Spleen (tissue), 7 donors: ENCODE results near the gene PHF3.

Experiments used
- CTCF ChIP-seq, 11 experiments: fragments of 200-600 bp in 7 of 11; fragments of 450-650 bp in 4 of 11; sonication (generic) in 4 of 11; IDR thresholded peaks in 8 of 11; conservative IDR thresholded peaks in 3 of 11; 1 replicate in 7 of 11; 2 replicates in 4 of 11; pipeline versions ENCODE4 v1.4.0 to v1.8.0; 2016 to 2021; ENCODE audit warnings: antibody characterized with exemption in 11 of 11, inconsistent platforms in 4 of 11, mild to moderate bottlenecking in 1 of 11
- POLR2A ChIP-seq, 3 donors: fragments of 450-650 bp; IDR thresholded peaks; one replicate each; pipeline ENCODE4 v1.5.1; 2017; ENCODE audit warnings: antibody characterized with exemption in 3 of 3, mild to moderate bottlenecking in 1 of 3
- donor health status: DM: no; HTN: no; CAD: no; lungs with moderate emphysema.
- donor health status: DM: no; HTN: no; CAD: no.
- donor health status: DM: no; HTN: no; CAD: no.

GRCh38 chr6:63757826-63758225 is 122.2 kb downstream of the PHF3 start:
- no peak for TF ChIP-seq CTCF (IDR thresholded peaks at IDR 0.05 in 8 of 11, conservative IDR thresholded peaks at IDR 0.05 in 3 of 11)
- no peak for TF ChIP-seq POLR2A (IDR thresholded peaks at IDR 0.05)
